ENCODE data around the gene FHIT.

- TF ChIP-seq CTCF (IDR thresholded peaks at IDR 0.05; ENCODE audit: insufficient read depth, low read length, poor library complexity, severe bottlenecking) (no peak), EZH2phosphoT487 (conservative IDR thresholded peaks at IDR 0.05; ENCODE audit: low read length) (no peak)
These were observed 1021.8 kb downstream of the FHIT start for GRCh38 chr3:60229502-60229901.
